Epithelial cell of esophagus (primary cell): ENCODE data around the gene MSL1.

Experiments used
- DNase-seq: peaks from one replicate; pipeline ENCODE4 v3.0.0; 2010; ENCODE audit warnings: low read depth
- H3K4me3 ChIP-seq: 2 replicates; pipeline ENCODE4 v1.5.1; 2011; ENCODE audit warnings: mild to moderate bottlenecking, low read length, control low read depth
- TF ChIP-seq, protein P1 (sequence below): IDR thresholded peaks from 2 replicates; pipeline ENCODE4 v1.5.1; 2011; ENCODE audit warnings: low read depth, mild to moderate bottlenecking, low read length, control low read depth, inconsistent platforms; ENCODE audit not compliant: insufficient read depth; ENCODE audit errors: missing control alignments

MSL1 gene

GRCh38 chr17:40182606-40183005 is 60.8 kb downstream of the MSL1 start:
- H3K4me3 ChIP-seq = no peak overlapping the region
- TF ChIP-seq, protein P1, sequence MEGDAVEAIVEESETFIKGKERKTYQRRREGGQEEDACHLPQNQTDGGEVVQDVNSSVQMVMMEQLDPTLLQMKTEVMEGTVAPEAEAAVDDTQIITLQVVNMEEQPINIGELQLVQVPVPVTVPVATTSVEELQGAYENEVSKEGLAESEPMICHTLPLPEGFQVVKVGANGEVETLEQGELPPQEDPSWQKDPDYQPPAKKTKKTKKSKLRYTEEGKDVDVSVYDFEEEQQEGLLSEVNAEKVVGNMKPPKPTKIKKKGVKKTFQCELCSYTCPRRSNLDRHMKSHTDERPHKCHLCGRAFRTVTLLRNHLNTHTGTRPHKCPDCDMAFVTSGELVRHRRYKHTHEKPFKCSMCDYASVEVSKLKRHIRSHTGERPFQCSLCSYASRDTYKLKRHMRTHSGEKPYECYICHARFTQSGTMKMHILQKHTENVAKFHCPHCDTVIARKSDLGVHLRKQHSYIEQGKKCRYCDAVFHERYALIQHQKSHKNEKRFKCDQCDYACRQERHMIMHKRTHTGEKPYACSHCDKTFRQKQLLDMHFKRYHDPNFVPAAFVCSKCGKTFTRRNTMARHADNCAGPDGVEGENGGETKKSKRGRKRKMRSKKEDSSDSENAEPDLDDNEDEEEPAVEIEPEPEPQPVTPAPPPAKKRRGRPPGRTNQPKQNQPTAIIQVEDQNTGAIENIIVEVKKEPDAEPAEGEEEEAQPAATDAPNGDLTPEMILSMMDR = no peak
- DNase-seq = no peak
